MM.1S (cell line): ENCODE results near the gene DIP2B.

Experiments used
- CTCF ChIP-seq: fragments of 300-600 bp; sonication (generic); IDR thresholded peaks from 2 replicates; pipeline ENCODE4 v1.5.1; 2016; ENCODE audit warnings: antibody characterized with exemption, low read length, mixed read lengths
- EZH2 ChIP-seq: fragments of 300-600 bp; sonication (generic); optimal IDR thresholded peaks from 2 replicates; pipeline ENCODE3; 2017; ENCODE audit warnings: low read depth, mild to moderate bottlenecking, antibody characterized with exemption, low read length, mixed read lengths
- EZH2phosphoT487 ChIP-seq: fragments of 300-600 bp; sonication (generic); IDR thresholded peaks from 2 replicates; pipeline ENCODE4 v1.6.1; 2018; ENCODE audit warnings: antibody characterized with exemption, low read length

DNA sequence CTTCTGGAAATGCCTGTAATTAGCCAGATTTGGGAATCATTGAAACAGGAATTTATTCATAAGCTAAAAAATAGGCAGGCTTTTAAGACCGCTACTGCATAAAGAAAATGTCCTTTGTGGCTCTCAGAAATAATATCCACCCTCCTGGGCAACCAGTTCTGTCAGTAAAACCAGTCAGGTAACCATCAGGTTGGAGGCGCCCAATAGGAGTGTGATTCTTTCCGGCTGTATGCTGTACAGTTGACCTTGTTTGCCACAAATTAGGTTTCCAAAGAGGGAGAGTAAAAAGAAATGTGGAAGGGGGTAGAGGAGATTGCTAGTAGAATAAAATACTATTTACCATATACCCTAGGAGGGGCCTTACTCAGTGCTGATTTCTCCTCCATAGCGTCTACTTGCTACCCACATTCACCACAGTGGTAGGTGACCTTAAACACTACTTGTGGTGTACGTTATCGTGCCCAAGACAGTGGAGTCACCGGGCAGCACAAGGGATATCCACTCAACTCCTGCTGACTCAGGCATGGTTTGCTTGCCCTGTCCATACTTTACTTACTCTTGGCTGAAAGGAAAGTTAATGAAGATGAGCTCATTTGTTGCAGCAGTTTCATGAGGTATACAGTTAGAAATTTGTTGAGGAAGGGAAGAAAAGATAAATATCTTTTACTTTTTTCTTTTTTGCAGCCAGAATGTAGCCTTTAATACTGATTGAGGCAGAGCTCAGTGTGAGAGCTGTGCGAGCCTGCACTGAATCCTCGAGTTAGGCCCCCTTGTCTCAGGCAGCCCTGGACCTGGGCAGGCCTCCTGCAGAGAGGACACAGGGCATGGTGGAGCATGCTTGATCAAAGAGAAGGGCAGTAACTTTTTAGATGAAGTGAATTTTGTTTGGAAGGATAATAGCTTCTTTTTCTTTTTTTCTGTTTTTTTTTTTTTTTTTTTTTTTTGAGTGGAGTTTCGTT, 76.7 kb downstream of the DIP2B start:
- no peak for TF ChIP-seq CTCF
- TF ChIP-seq EZH2phosphoT487 = no peak
- no peak for TF ChIP-seq EZH2
